ENCODE data around the gene RNLS.

Gene RNLS

DNA sequence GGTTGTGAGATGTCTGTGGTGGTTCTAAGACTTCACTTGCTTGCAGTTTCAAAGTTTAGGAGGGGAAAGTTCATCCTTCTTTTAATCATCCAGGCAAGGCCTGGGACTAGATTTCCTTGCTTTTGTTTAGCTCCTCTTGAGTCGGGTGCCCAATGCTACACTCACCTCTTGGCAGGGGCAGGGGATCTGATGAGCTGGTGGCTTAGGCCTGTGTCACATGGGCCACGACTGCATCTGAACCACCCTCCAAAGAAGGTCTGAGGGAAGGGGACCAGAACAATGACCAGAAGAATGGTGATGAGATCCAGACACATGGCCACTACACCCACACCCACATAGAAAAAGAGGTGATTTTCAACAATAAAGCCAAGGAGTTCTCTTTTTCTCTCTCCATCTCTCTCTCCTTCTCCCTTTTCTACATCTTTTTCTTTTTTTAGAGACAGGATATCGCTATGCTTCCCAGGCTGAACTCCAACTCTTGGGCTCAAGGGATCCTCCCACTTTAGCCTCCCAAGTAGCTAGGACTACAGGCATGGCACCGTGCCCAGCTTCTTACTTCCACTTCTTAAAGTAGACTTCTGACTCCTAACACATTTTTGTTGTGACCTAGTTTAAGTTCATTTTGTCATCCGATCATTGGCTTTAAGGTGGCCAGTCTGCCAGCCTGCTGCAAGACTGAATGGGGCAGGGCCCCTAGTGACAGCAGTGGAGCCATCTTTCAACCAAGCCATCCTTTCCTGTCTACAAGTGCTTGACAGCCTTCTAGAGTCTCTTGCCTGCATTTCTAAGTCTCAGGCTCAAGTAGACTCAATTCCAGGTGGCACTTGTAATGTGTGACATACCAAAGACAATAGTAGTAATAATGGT is 350.9 kb downstream of the RNLS start:
- no peak for DNase-seq (ENCODE audit: low read depth)

DNA sequence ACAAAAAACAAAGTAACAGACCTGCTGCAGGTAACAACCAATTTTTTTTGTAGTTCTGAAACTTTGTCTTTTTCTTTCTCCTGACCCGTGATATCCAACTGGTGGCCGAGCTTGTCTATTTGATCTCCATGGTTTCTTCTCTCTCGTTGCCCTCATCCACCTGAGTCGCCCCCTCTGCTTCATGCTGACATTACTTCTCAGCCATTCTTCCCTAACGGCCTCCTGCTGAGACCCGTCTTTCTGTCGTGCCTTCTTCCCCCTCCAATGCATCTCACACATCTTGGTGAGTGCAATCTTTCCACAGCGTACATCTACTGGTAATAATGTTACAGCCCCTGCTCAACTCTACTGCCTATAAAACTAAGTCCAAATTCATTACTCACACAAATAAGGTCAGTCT is 352.9 kb downstream of the RNLS start:
- DNase-seq (ENCODE audit: low read depth): no peak

DNA sequence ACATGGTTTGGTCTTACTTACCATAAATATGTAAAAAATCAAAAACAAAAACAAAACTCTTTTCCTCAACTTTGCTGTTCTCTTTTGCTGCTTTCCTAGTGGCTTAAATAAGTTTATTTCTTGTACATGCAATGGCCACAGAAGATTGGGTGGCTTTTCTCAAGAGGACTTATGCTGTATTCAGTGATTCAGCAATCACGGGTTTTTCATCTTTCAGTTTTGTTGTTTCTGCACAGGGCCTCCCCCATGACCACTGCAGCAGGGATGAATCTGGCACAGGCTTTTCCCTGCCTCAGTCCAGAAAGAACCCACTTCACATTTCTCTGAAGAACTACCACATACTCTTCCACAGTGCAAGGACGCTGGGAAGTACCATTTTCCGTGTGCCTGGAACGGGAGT is 355.0 kb downstream of the RNLS start:
- DNase-seq (ENCODE audit: low read depth): no peak

DNA sequence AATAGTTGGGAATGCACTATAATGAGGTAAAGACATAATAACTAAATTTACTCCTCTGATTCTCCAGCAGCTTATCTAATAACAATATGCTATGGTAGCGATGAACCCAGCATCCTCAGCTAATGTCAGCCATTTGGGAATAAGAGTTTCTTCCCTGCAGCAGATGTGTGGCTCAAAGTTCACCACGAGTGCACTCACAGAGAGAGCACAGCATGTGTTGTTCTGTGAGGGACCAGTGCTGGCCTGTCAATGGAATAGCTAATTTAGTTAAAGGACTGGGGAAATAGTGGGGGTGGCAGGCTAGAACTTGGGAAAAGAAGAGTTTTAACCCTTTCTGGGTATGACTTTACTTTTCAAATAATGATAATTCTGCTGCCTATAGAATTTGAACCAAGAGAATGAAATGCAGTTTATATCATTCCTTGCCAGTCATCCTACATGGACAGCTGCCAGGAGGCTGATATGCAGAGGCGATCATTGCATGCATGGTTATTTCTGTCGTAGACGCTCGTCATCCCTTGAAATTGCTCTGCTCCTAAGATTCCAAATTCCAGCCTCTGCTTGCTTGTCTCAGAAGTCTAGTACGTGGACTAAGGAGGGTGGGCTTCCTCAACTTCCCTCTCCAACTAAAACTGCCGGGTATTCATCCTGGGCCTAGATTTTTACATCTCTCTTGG is 355.6 kb downstream of the RNLS start:
- no peak for DNase-seq (ENCODE audit: low read depth)

DNA sequence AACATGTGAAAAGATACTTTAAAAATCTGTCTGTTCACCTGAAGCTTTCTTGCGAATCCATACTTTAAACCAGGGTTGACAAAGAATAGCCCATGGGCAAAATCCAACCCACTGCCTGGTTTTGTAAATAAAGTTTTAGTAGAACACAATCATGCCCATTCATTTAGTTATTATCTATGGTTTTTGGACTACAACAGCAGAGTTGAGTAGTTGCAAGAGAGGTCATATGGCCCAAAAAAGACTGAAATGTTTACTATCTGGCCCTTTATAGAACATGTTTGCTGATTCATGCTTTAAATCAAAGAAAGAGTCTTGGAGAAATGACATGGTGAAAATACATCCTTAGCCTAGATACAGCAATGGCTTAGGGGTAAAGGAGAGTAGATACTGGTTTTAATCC is 356.2 kb downstream of the RNLS start:
- no peak for DNase-seq (ENCODE audit: low read depth)

DNA sequence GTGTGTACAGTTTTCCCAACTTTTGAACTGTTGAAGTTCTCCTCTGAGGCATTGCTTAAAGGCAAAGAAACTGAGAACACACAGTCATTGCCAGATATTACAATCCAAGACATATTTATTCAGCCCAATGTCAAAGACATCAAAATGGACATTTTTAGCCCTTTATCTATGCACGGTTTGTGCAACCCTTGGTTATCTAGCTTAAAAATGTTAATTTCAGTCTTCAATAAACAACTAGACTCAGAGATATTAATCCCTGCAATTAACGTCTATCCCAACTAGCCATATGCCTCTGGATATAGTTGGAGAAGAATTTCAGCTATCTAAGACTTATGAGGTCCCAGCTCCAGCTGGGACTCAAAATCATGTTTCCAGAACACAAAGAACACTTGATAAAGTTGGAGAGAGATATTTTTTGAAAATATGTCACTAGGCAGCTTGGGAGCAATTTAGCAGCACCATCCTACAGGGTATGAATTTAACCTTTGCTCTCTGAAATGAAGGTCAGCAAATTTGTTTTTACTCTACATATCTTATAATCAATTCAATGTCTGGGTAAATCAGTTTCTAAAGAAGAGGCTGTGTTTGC is 357.0 kb downstream of the RNLS start:
- no peak for DNase-seq (ENCODE audit: low read depth)

All from T-helper 22 cell (primary cell).